SK-N-MC (cell line): ENCODE measurements around the gene GCK.

Experiments used
- DNase-seq: peaks from one replicate; pipeline ENCODE4 v3.0.0-alpha.2; 2011; ENCODE audit warnings: low read depth, low spot score
- H3K27ac ChIP-seq: fragments of 200-600 bp; sonication (generic); 2 replicates; pipeline ENCODE4 v1.5.1; 2016; ENCODE audit warnings: mixed run types
- H3K36me3 ChIP-seq: fragments of 200-600 bp; sonication (generic); 2 replicates; pipeline ENCODE4 v1.6.1; 2017; ENCODE audit warnings: antibody characterized with exemption, low read length, mixed read lengths; ENCODE audit not compliant: insufficient read depth
- H3K4me3 ChIP-seq: fragments of 200-600 bp; sonication (generic); 2 replicates; pipeline ENCODE4 v1.5.1; 2016
- H3K9ac ChIP-seq: fragments of 200-600 bp; sonication (generic); 2 replicates; pipeline ENCODE4 v1.8.0; 2017; ENCODE audit warnings: mixed run types, mixed read lengths; ENCODE audit not compliant: insufficient read length
- H3K9me3 ChIP-seq: fragments of 200-600 bp; sonication (generic); 2 replicates; pipeline ENCODE4 v1.6.1; 2017; ENCODE audit warnings: low read depth, mild to moderate bottlenecking, antibody characterized with exemption, low read length, moderate library complexity, mixed read lengths
- EZH2 ChIP-seq: fragments of 200-600 bp; sonication (generic); IDR thresholded peaks from one replicate; pipeline ENCODE4 v1.6.1; 2017; ENCODE audit warnings: antibody characterized with exemption
- FOXP2 ChIP-seq: optimal IDR thresholded peaks from 2 replicates; pipeline ENCODE3; 2011; ENCODE audit warnings: mild to moderate bottlenecking, moderate library complexity; ENCODE audit not compliant: insufficient read depth; ENCODE audit errors: extremely low read length, control extremely low read depth
- POLR2AphosphoS5 ChIP-seq: IDR thresholded peaks from 2 replicates; pipeline ENCODE4 v1.6.1; 2012; ENCODE audit warnings: mild to moderate bottlenecking, low read depth, low read length, borderline replicate concordance

GCK gene

GRCh38 chr7:44105832-44106231, 83.4 kb downstream of the GCK start:
- no peak for TF ChIP-seq EZH2
- TF ChIP-seq POLR2AphosphoS5, result no peak
- no peak for TF ChIP-seq FOXP2
- H3K27ac ChIP-seq, result no peak overlapping the region
- DNase-seq, result no peak
- H3K9me3 ChIP-seq, result no peaks in the 10 kb centered on the region
- no peak overlapping the region for H3K9ac ChIP-seq
- H3K36me3 ChIP-seq, result no peaks in the 10 kb centered on the region
- peak overlapping the region; percentile 84; the same call in 1 of the 2 replicates for H3K4me3 ChIP-seq

GRCh38 chr7:44104860-44105771, 84.1 kb downstream of the GCK start:
- Histone ChIP-seq H3K9ac (peak overlapping the region; percentile 77), H3K27ac (no peak overlapping the region), H3K36me3 (no peaks in the 10 kb centered on the region), H3K9me3 (no peaks in the 10 kb centered on the region), H3K4me3 (peak overlapping the region; percentile 84)
- no peak for DNase-seq
- no peak for TF ChIP-seq POLR2AphosphoS5
- TF ChIP-seq FOXP2, result no peak
- no peak for TF ChIP-seq EZH2

DNA sequence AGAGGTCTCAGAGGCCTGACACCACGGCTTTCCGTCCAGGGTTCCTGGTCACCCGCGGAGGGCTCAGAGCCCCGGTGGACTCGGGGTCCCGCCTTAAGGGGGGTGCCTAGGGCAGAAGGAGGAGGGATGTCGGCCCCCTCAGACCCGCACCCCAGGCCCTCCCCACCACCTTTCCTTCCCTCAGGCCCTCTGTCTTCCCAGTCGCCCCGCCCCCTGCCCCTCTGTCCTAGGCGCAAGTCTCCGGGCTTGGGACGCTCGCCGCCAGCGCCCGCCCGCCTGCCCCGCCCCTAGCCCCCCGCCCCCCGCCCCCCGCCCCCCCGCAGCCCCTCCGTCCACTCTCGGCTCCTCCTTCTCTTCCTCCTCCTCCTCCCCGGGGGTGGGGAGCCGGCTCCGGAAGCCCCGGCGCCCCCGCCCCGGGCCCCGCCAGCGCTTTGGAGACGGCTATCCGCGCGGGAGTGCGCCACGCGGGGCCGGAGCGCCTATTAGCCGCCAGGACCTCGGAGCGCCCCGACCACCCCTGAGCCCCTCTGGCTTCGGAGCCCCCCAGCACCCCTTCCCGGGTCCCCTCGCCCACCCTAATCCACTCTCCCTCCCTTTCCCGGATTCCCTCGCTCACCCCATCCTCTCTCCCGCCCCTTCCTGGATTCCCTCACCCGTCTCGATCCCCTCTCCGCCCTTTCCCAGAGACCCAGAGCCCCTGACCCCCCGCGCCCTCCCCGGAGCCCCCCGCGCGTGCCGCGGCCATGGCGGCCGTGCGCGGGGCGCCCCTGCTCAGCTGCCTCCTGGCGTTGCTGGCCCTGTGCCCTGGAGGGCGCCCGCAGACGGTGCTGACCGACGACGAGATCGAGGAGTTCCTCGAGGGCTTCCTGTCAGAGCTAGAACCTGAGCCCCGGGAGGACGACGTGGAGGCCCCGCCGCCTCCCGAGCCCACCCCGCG, 85.0 kb downstream of the GCK start, which contains the start of gene AEBP1:
Gene AEBP1, plus strand, starts transcription at position 423 of the 937 bp plus-strand sequence. Its CDS starts 321 bp downstream, at position 744.
- TF ChIP-seq FOXP2 (no peak), POLR2AphosphoS5 (peak; percentile 33; the same call in 1 of the 2 replicates)
- DNase-seq, result no peak
- no peak within 1 kb of the TSS for H3K27ac ChIP-seq
- no peaks in the 10 kb centered on the region for H3K36me3 ChIP-seq
- H3K9ac ChIP-seq, result peak within 1 kb of the TSS; percentile 77
- H3K9me3 ChIP-seq, result no peaks in the 10 kb centered on the region
- H3K4me3 ChIP-seq, result peak within 1 kb of the TSS; percentile 84

DNA sequence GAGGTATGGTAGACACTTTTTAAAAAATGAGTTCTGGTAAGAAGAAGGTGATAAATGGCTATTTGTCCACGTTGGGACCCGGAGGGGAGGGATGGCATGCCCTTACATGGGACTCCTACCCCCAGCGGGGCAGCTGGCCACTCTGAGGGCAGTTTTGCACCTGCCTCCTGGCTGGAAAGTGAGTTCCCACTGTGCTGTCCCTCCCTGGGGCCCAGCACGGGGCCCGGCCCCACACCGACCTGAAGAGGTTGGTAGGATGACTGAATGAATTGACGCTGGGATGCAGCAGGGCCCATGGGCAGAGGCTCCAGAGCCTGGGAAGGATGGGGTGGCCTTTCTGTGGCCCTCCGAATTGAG, 85.7 kb downstream of the GCK start:
- Histone ChIP-seq H3K36me3 (no peaks in the 10 kb centered on the region), H3K9me3 (no peaks in the 10 kb centered on the region), H3K4me3 (peak overlapping the region; percentile 69), H3K9ac (no peak overlapping the region), H3K27ac (no peak overlapping the region)
- DNase-seq, result no peak
- TF ChIP-seq FOXP2 (no peak), EZH2 (no peak), POLR2AphosphoS5 (no peak)

DNA sequence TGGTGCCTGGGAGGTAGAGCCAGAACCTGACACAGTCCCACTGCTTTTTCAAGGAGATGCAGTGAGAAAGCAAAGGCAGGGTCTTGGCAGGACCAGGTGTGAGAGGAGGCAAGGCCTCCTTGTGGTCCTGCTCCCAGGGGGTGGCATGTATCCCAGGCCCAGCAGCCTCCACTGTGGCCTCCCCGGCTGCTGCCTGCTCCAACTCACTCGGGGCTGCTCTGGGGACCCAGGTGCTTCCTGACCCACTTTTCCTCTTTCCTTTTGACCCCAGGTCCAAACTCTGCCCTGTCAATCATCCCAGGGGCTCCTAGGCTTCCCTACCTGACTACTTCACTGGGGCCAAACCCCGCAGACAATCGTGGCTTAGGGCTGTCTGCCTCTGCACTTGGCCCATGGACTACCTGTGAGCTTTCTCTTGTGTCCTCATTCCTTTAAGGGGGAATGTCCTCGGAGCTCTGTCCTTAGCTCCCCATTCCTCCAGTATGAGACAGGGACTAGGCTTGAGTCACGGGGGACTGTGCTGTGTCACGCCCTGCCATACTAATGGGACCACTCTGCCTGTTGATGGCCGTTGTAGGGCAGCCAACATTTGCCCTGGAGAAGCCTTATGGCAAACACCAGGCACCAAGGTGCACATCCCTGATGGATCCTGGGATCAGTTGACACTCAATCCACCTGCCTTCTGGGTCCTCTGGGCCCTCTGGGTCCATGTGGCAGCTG, 86.2 kb downstream of the GCK start:
- H3K4me3 ChIP-seq, result no peak overlapping the region
- no peak overlapping the region for H3K27ac ChIP-seq
- no peak for DNase-seq
- H3K9me3 ChIP-seq, result no peaks in the 10 kb centered on the region
- H3K36me3 ChIP-seq, result no peaks in the 10 kb centered on the region
- H3K9ac ChIP-seq, result no peak overlapping the region
- TF ChIP-seq POLR2AphosphoS5, result no peak
- no peak for TF ChIP-seq FOXP2
- no peak for TF ChIP-seq EZH2

- TF ChIP-seq EZH2 (no peak), POLR2AphosphoS5 (no peak)
- Histone ChIP-seq H3K36me3 (no peaks in the 10 kb centered on the region), H3K9ac (no peak overlapping the region), H3K4me3 (no peak overlapping the region), H3K9me3 (no peaks in the 10 kb centered on the region), H3K27ac (no peak overlapping the region)
- no peak for DNase-seq
Measured at GRCh38 chr7:44101966-44102845, 87.0 kb downstream of the GCK start.

DNA sequence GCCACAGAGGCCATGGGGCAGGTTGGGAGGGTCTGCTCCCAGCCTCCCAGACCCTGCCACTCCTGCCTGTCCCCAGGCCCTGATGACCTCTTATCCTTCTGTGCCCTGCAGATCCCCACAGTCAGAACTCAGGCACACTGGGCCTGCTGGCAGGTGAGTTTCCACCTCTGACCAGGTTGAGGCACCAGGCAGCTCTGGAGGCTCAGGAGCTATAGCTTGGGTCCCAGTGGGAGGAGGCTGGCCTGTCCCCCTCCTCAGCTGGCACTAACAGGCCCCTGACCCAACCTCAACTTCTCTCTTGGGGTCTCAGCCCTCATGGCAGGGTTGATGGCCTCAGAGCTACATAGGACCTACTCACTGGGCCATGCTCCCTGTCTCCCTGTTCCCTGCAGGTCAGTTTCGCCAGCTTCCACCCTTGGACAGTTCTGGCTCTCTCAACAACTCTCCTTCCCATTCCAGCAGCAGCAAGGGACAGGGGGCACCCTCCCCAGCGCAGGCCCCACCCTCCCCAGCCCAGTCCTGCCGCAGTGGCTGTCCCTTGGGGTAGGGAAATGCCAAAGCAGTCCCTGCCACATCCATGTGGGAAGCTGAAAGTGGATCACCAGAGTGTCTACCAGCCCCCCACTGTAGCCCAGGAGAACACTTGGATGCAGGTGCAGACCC, 87.8 kb downstream of the GCK start:
- H3K36me3 ChIP-seq, result no peaks in the 10 kb centered on the region
- H3K9ac ChIP-seq, result no peak overlapping the region
- TF ChIP-seq FOXP2 (no peak), EZH2 (no peak), POLR2AphosphoS5 (no peak)
- H3K9me3 ChIP-seq, result no peaks in the 10 kb centered on the region
- H3K4me3 ChIP-seq, result no peak overlapping the region
- no peak for DNase-seq
- H3K27ac ChIP-seq, result no peak overlapping the region
